Uterus (tissue), 4 donors: Measurements from ENCODE around the gene PSMC3IP. TPM values are rescaled to one million over a fixed set of nuclear protein-coding genes. Genes with fewer than 3 reads are reported as not detected.

Experiments used
- DNase-seq, 2 donors: peaks; one replicate each; pipeline ENCODE4 v3.0.0-alpha.2; 2019 to 2020
- H3K27ac ChIP-seq, 2 donors: fragments of 200-600 bp; sonication (generic); 1 replicate in 1 of 2; 2 replicates in 1 of 2; pipeline ENCODE4 v1.5.1; 2016 to 2018
- H3K27me3 ChIP-seq, 2 donors: fragments of 200-600 bp; sonication (generic); one replicate each; pipeline ENCODE4 v1.5.1; 2018 to 2019; ENCODE audit warnings: control low read depth in 1 of 2
- H3K36me3 ChIP-seq, 2 donors: fragments of 200-600 bp; sonication (generic); one replicate each; pipeline ENCODE4 v1.5.1; 2019; ENCODE audit warnings: control low read depth in 1 of 2
- H3K4me1 ChIP-seq, 2 donors: fragments of 200-600 bp; sonication (generic); one replicate each; pipeline ENCODE4 v1.5.1; 2018 to 2019; ENCODE audit warnings: control low read depth in 1 of 2
- H3K4me3 ChIP-seq, 2 donors: fragments of 200-600 bp; sonication (generic); 1 replicate in 1 of 2; 2 replicates in 1 of 2; pipeline ENCODE4 v1.5.1; 2018 to 2019; ENCODE audit warnings: mild to moderate bottlenecking in 1 of 2
- H3K9me3 ChIP-seq, 2 donors: fragments of 200-600 bp; sonication (generic); one replicate each; pipeline ENCODE4 v1.5.1; 2019; ENCODE audit warnings: control low read depth in 1 of 2
- CTCF ChIP-seq, 4 experiments: fragments of 200-600 bp in 2 of 4; fragments of 450-650 bp in 2 of 4; sonication (generic) in 2 of 4; IDR thresholded peaks; one replicate each; pipeline ENCODE4 v1.5.1; 2016 to 2019; ENCODE audit warnings: antibody characterized with exemption in 4 of 4, mild to moderate bottlenecking in 2 of 4, moderate library complexity in 1 of 4
- POLR2A ChIP-seq, 2 donors: fragments of 450-650 bp; IDR thresholded peaks; one replicate each; pipeline ENCODE4 v1.6.1; 2016; ENCODE audit warnings: antibody characterized with exemption in 2 of 2, mild to moderate bottlenecking in 1 of 2, moderate library complexity in 1 of 2
- intact Hi-C: fragments of 100-400 bp; cut with DNase I; formaldehyde crosslinking; loops from one replicate; pipeline ENCODE4 v1.15.1; 2023; ENCODE audit warnings: low total_unique reads
- total RNA-seq, 4 donors: library from RNA; depleted of rRNA in 3 of 4; stranded (reverse); fragments of >200 nt in 3 of 4; gene quantifications; one replicate each; pipeline versions ENCODE4 v1.1.0 to v1.2.4, GENCODE V29; 2014 to 2023
- donor health status: DM: yes; HTN: yes; CAD: no.

The PSMC3IP gene
- total RNA-seq, 4 donors from 2014 or later, result 2.8 to 16.5 (median 5.0) TPM

DNA sequence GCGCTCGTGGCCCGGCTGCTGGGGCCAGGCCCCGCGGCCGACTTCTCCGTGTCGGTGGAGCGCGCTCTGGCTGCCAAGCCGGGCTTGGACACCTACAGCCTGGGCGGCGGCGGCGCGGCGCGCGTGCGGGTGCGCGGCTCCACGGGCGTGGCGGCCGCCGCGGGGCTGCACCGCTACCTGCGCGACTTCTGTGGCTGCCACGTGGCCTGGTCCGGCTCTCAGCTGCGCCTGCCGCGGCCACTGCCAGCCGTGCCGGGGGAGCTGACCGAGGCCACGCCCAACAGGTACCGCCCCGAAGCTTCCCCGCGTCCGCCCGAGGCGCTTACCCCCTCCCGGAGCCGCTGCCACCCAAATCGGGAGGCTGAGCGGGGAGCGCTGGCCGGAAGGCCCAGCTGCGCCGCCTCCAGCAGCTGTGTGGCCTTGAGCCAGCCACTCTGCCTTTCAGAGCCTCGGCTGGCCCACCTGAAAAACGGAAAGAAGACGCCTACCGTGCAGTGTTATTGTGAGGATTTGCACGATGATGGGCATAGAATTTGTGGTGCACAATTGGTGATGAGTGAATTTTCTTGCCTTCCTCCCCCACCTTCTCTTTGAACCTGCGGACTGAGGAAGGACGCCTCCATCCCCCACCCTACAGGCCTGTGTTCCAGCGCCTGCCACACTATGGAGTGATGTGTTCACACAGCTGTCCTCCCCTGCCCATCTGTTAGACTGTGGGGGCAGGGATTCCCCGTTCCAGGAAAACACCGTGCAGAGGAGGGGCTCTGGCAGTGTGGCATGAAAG, 41.0 kb downstream of the PSMC3IP start:
- H3K9me3 ChIP-seq, result no peaks in the 10 kb centered on the region
- no peaks in the 10 kb centered on the region for H3K27me3 ChIP-seq
- TF ChIP-seq POLR2A (IDR thresholded peaks at IDR 0.05) (no peak), CTCF (IDR thresholded peaks at IDR 0.05) (peak in 1 of 4 experiments; percentile 7)
- intact Hi-C loops, result no loop called here
- peaks cover 0 to 7% of the 10 kb centered on the region in 2 donors for H3K4me1 ChIP-seq
- DNase-seq, result peak; percentile 86 to 88
- no peaks in the 10 kb centered on the region for H3K36me3 ChIP-seq
- peak overlapping the region; percentile 93 to 97 for H3K27ac ChIP-seq
- peak overlapping the region; percentile 34 to 40 for H3K4me3 ChIP-seq

DNA sequence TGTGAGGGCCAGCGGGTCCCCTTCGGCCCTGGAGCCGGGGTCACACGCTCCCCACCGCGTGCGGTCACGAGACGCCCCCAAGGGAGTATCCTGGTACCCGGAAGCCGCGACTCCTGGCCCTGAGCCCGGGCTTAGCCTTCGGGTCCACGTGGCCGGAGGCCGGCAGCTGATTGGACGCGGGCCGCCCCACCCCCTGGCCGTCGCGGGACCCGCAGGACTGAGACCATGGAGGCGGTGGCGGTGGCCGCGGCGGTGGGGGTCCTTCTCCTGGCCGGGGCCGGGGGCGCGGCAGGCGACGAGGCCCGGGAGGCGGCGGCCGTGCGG, 41.5 kb downstream of the PSMC3IP start, which contains the start of gene NAGLU:
Gene NAGLU (plus strand): TSS at position 194 of the 324 bp plus-strand sequence. CDS start 32 bp downstream, at position 226.
- intact Hi-C loops, result no loop called here
- TF ChIP-seq POLR2A (IDR thresholded peaks at IDR 0.05), result peak; percentile 83 to 86
- peak in 1 of 4 experiments; percentile 31 for TF ChIP-seq CTCF (IDR thresholded peaks at IDR 0.05)
- Histone ChIP-seq H3K9me3 (no peaks in the 10 kb centered on the region), H3K27ac (peak within 1 kb of the TSS; percentile 93 to 97), H3K4me1 (peaks cover 0 to 7% of the 10 kb centered on the region in 2 donors), H3K4me3 (peak within 1 kb of the TSS; percentile 34 to 40), H3K27me3 (no peaks in the 10 kb centered on the region), H3K36me3 (no peaks in the 10 kb centered on the region)
- peak; percentile 96 to 97 for DNase-seq

DNA sequence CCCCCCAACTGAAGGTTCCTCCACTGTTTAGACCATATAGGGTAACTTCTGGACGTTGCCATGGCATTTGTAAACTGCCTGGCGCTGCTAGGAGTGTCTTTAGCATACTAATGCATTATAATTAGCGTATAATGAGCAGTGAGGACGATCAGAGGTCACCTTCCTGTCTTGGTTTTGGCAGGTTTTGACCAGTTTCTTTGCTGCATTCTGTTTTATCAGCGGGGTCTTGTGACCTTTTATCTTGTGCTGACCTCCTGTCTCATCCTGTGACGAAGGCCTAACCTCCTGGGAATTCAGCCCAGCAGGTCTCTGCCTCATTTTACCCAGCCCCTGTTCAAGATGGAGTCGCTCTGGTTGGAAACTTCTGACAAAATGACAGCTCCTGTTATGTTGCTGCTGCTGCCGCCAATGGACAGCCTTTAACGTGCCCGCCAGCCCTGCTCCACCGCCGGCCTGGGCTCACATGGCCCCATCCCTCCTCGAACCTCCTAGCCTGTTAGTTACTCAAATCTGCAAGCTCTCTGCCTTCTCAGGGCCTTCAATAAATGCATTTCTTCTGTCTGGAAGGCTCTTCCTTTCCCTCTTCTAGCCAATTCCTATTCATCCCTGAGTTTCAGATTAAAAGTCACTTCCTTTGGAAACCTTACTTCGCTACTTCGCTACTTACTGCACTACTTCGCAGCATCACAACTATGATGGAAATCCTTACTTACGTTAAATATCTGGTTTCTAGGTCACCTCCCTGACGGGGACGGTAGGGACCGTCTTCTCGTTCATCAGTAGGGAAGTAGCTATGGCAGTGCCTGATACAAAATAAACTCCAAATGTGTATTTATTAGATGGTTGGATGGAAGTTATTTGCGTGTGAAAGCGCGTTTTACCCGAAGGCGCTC, 42.1 kb downstream of the PSMC3IP start:
- Histone ChIP-seq H3K36me3 (no peaks in the 10 kb centered on the region), H3K4me3 (peak overlapping the region; percentile 34 to 40), H3K9me3 (no peaks in the 10 kb centered on the region), H3K27ac (peak overlapping the region; percentile 93 to 97), H3K27me3 (no peaks in the 10 kb centered on the region), H3K4me1 (peaks cover 0 to 7% of the 10 kb centered on the region in 2 donors)
- no peak for DNase-seq
- TF ChIP-seq CTCF (IDR thresholded peaks at IDR 0.05), result no peak
- TF ChIP-seq POLR2A (IDR thresholded peaks at IDR 0.05), result no peak
- intact Hi-C loops, result no loop called here

DNA sequence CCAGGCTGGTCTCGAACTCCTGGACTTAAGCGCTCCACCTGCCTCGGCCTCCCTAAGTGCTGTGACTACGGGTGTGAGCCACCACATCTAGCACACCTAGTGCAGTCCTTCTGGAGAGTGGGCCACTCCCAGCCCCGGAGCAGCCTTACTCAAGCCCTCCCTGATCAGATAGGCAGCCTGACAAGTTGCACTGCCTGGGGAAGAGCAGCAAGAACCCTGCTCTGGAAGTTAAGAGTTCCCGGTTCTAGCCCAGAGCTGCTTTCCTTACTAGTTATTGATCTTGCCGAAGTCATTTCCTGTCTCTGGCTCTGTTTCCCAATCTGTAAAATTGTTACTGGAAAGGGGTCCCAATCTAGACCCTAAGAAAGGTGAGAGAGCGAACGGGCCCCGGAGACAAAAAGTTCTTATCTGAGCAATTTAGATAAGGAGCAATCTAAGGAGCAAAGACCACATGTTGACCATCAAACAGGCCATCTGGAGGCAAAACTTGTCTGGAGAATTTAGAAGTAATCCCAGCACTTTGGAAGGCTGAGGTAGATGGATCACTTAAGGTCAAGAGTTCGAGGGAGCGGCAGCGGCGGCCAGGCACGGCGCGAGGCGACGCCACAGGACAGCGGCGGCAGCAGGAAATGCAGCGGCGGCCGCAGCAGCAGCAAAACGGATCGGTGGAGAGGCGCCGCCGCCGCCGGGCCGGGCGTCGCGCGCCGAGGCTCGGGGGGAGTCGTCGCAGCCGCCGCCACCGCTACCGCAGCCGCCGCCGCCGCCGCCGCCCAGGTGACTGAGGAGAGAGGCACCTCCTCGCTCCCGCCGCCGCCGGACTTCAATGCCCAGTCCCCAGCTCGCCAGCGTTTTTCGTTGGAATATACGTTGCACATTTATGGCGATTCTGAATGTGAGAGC, 45.8 kb downstream of the PSMC3IP start:
- intact Hi-C loops, result no loop called here
- Histone ChIP-seq H3K27me3 (no peaks in the 10 kb centered on the region), H3K4me1 (peaks cover 0 to 7% of the 10 kb centered on the region in 2 donors), H3K36me3 (no peaks in the 10 kb centered on the region), H3K27ac (peak overlapping the region; percentile 76 to 92), H3K4me3 (peak overlapping the region; percentile 28 to 47), H3K9me3 (no peaks in the 10 kb centered on the region)
- peak; percentile 24 to 72 (median 68) for TF ChIP-seq CTCF (IDR thresholded peaks at IDR 0.05)
- peak in 1 of 2 donors; percentile 40 for TF ChIP-seq POLR2A (IDR thresholded peaks at IDR 0.05)
- peak in 1 of 2 donors; percentile 75 for DNase-seq
